Dedifferentiated amniotic fluid mesenchymal stem cell (primary cell): ENCODE measurements around the gene ROPN1B.
"Not testable (repeated sequence)": the region's sequence is repeated elsewhere in the genome, so short reads cannot be mapped to it uniquely, and the experiment has no call there.

Experiments used
- DNase-seq: peaks from one replicate; pipeline ENCODE4 v3.0.0-alpha.2; 2016; ENCODE audit errors: extremely low spot score

Gene ROPN1B

DNA sequence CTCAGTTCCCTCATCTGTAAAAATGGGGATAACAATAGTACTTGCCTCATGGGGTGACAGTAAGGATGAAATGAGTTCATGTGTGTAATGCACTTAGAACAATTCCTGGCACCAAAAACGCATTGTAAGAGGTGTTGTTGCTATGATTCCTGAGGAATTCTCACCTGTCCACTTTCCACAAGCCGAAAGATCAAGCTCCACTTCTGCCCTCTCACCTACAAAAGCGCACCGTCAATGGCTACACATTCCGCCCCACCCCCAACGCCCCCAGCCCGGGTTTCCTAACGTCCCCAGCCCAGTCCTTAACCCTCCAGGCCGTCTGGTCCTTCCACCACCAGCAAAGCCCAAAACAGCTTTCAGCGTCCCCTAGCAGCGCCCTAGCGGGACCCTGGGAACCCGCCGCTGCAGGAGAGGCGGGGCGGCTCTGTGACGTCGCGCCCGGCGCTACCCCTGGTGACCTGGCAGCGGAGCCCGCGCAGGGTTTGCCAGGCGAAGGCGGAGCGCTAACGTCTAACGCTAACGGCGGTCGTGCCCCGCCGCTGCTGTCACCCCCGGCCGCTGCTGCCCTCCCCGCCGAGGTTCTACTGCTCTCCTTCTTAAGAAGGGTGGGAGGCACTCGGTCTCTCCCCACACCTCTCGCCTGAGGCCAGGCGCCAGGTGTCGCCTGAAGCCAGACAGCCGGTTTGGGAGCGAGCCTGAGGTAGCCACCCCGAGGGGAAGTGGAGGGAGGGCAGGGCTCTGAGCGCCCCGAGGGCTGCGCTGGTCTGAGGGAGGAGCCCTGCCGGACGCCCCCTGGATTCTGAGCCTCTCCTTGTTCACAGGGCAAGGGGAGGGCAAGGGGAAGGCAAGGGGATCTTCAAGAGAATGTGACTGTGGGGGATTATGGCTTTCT, at the start of gene ROPN1B:
Gene ROPN1B, plus strand, starts transcription at position 478 of the 892 bp plus-strand sequence. CDS start 2,877 bp downstream, outside the sequence.
- DNase-seq: not testable (repeated sequence)

DNA sequence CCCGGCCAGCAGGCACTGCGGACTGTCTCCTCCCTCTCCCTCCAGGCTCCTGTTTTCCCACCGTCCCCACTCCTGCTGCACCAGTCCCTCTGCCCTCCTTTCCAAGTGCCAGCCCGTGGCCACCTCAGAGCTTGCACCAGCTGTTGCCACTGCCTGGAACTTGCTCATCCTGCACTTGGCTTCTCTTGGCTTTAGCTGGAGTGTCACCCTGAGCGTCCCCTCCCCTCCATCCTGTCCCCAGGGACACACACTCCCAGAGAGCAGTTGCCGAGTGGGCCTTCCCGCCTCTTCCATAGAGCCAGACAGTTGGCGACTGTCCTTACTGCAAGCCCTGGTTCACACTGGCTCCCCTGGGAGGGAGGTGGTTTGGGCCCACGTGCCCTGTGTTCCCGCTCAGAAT, 48.8 kb upstream of the ROPN1B start:
- not testable (repeated sequence) for DNase-seq

DNA sequence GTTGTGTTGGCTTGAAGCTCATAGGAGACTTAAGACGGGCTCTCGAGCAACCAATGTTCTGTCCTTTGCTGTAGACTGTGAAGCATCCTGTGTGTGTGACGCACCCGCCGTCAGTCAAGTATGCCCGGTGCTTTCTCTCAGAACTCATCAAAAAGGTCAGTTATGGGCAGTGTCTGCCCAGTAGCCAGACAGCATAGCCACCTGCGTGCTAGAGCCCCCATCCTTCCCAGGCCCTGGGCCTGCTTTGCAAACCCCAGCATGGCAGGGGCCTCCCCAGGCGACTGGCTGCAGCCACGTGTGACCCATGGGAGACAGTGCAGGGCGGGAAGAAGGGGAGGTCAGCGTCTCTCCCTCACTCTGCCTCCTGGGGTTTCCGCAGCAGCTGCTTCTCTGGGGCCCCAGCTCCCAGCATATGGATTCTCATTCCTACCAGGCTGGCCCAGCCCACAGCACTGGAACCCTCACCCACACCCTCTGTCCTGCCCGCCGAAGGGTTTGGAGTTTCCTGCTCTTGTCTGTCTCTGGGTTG, 48.2 kb upstream of the ROPN1B start:
- DNase-seq: not testable (repeated sequence)

DNA sequence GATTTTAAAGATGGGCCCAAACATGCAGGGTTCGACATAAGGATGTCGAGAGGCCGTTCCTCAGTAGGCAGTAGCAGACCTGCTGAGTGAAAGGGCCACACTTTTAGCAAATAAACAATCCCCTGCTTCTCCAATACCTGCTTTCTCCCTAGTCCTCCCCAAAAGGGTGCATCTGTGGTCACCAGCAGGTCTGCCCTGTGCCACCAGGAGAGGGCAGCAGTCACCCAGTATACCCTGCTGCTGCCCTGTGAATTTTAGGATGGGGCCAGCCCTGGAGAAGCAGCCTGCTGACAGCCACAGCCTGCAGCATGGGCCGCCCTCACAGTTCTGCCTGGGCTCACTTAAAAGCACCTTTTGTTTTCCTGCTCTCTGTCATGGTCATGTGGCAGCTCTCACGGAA, 47.3 kb upstream of the ROPN1B start:
- not testable (repeated sequence) for DNase-seq

DNA sequence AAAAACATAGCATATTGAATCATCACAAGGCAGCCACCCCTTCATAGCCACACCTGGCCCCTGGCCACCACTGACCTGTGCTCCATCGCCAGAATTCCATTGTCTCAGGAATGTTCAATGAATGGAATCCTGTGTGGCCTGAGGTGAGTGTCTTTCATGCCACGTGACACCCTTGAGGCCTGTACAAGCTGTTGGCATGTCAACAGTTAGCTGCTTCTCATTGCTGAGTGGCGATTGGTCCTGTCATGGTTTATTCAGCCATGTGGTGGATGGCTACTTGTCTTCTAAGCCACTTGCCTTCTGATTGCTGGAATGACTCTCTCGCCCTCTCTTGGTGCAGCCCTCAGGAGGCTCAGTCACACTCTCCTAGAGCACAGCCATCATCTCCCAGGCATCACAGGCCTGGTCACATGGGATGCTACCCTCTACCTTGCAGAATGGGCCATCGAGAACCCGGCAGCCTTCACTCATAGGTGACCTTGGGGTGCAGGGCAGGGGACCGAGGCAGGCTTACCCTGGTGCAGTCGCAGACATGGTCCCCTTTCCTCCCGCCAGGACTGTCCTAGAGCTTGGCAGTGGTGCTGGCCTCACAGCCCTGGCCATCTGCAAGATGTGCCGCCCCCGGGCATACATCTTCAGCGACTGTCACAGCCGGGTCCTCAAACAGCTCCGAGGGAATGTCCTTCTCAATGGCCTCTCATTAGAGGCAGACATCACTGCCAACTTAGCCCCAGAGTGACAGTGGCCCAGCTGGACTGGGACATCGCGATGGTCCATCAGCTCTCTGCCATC, 45.5 kb upstream of the ROPN1B start:
- DNase-seq: not testable (repeated sequence)

DNA sequence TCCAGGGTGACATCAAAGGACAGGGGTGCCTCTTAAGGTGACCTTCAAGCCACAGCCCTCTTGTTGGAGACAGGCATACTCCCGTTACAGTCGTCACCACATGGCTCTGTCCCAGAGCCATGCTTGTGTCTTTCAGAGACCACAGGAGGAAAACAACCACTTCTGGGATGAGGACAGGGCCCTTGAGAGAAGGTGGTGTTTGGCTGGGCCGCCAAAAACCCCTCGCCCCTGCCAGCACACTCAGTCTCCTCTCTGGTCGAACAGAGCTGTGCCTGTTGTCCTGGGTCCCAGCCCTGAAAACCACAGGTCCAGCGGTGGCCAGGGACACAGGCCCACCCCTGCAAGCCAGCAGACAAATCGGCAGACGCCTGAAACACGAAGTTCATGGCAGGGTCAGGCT, 44.7 kb upstream of the ROPN1B start:
- not testable (repeated sequence) for DNase-seq

DNA sequence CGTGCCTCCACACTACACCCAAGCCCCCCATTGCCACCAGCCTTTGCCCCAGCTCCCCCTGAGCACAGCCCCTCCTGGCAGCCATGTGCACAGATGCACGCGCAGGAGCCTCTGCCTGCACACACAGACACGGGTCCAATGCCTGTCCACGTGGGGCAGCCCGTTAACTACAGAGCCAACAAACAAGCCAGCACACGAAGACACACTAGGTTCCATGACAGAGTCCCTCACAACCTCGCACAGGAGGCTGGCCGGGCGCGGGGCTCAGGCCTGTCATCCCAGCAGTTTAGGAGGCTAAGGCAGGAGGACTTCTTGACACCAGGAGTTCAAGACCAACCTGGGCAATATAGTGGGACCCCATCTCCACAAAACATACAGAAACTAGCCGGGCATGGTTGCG, 43.3 kb upstream of the ROPN1B start:
- DNase-seq: not testable (repeated sequence)

DNA sequence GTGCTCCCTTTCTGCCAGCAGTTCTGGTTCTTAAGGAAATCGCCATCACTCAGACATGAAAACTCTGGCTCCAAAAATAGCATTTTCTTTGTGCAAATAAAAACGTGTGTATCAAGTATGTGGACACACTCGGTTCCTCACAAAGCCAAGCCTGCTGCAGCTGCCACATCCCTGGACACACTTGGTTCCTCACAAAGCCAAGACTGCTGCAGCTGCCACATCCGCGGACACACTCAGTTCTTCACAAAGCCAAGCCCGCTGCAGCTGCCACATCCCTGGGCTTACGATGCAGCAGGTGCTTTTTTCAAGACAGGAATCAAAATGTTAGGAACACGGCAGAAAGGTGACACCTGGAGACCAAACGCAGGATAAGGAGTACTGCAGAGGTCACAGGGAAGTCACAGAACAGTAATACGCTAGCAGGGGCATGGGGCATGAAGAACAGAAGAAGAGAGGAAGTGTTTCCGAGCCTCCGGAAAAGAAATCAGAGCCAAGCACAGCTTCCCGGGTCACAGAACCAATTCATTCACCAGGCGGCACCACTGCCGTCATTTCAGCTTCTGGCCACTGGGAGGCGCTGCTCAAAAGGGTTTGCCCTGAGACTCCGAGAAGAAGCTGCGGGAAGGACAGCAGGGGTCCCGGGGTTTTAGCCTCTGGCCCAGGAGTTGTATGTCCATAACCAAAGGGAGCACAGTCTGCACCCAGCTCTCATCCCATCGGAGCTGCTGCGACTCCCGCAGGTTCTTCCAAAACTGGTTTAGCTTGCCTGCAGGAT, 40.0 kb upstream of the ROPN1B start:
- not testable (repeated sequence) for DNase-seq

DNA sequence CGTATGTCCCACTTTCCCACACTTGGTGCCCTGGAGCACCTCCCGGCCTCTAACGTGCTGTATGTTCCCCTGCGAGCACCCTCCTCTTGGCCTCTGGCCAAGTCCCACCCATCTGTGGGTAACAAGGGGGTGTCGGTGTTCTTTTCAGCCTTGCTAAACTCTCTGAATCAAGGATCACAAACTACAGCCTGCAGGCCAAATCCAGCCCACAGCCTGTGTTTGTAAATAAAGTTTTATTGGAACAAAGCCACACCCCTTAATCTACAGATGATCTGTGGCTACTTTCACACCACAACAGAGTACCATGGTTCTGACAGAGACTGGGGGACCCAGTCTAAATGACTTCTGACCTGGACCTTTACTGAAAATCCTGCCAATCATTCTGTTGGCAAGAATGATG, 39.2 kb upstream of the ROPN1B start:
- DNase-seq: not testable (repeated sequence)

DNA sequence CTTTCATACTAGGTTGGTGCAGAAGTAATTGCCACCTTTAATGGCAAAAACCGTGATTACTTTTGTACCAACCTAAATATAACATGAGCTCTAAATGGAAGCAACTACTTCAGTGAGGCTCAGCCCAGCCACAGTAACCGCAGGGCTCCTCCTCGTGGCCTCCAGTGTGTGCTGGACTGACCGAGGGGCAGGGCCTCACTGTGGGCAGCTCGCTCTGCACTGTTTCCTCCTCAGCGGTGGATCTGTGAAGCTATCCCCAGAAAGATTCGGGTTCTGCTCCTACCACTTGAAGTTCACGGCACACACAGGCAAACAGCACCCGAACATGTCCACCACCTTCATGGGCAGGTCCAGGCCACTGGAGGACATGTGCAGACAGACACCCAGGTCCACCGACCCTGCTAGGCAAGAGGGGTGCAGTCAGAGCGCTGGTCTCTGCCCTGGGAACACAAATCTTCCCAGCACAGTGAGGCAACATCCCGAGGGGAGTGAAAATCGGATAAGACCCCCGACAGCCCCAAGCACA, 37.6 kb upstream of the ROPN1B start:
- not testable (repeated sequence) for DNase-seq

DNA sequence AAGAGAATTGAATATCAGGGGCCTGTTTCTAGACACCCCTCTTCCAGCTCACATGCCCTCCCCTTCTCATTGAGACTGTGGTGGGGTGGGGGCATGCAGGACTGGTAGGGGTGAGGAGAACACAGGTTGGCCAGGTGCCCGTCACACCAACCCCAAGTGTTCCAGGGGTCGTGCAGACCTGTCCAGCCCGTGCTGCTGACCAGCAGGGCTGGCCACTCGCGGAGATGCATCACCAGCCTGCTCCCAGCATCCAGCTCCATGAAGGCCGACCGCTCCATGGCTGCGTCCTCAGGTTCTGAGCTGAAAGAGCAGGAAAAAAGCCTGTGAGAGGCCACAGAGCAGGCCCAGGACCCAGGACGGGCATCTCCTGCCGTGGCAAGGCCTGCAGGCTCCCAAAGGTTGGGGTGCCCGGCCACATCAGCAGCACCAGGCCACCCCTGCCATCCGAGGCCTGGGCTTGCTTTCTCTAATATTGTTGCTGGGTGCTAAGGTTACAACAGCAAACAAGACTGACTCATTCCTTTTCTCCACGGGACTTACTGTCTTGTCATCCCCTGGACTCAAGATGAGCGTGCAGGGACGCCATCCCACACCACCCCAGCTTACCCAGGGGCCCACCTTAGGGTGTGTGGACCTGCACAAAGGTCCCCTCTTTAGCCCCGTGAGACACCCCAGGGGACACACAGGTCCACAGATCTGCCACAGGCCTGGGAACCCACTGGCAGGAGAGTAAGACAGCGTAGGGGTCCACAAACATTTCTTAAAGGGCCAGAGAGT, 35.4 kb upstream of the ROPN1B start:
- not testable (repeated sequence) for DNase-seq

DNA sequence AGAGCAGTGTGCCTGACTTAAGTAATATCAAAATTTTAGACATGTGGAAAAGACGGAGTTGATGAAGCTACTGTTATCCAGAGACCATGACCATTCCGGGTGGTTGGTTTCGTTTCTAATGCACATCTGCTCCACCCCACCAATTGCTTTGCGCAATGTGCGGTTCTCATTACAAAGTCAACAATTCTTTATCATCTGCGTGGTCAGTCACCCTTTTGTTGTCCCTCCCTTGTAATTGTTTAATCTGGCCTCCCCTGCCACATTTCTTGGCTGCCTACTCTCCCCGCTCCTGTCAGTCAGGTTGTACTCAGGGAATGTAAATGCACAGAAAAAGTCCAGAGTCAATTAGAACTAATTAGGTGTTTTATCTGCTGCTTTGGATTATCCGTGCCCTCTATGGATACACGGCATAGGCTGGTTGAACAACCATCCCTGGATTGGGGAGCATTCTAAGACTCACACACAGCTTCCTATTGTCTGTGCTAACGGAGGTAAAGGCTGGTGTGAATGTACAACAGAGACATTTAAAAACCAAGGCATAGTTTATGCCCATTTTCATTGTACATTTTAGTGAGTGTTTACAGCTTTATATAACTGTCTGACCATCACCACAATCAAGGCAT, 33.6 kb upstream of the ROPN1B start:
- DNase-seq: not testable (repeated sequence)

DNA sequence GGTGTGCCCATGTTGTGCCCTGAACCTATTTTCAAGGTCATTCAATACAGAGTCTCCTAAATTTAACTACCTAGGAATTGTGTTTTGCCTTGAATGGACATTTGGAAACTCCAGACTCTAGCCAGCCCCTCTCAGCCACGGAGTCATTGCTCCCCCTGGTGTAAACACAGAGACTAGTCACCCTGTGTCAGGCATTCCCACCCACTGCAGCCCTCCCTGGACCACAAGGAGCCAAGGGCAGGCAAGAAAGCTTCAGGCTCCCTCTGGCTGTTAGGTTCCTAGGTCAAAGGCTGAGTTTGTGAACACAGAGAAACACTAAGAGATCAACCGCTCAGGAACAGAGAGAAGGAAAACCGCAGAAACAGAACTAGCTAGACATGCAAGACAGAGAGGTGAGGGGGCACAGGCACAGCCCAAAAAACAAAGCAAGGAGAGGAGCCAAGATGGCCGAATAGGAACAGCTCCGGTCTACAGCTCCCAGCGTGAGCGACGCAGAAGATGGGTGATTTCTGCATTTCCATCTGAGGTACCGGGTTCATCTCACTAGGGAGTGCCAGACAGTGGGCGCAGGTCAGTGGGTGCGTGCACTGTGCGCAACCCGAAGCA, 32.7 kb upstream of the ROPN1B start:
- DNase-seq: not testable (repeated sequence)

DNA sequence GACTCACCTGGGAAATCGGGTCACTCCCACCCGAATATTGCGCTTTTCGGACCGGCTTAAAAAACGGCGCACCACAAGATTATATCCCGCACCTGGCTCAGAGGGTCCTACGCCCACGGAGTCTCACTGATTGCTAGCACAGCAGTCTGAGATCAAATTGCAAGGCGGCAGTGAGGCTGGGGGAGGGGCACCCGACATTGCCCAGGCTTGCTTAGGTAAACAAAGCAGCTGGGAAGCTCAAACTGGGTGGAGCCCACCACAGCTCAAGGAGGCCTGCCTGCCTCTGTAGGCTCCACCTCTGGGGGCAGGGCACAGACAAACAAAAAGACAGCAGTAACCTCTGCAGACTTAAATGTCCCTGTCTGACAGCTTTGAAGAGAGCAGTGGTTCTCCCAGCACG, 32.1 kb upstream of the ROPN1B start:
- not testable (repeated sequence) for DNase-seq

DNA sequence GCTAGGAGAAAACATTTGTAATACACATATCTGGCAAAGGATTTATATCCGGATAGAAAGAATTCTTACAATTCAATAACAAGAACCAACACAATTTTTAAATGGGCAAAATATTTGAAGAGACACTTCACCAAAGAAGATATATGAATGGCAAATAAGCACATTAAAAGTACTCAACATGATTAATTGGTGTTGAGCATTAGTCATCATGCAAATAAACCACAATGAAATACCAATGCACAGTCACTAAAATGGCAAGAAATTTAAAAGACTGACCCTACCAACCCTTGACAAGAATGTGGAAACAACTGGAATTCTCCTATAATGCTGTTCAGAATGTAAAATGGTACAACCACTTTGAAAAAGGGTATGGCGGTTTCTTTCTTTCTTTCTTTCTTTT, 21.2 kb upstream of the ROPN1B start:
- DNase-seq: not testable (repeated sequence)

DNA sequence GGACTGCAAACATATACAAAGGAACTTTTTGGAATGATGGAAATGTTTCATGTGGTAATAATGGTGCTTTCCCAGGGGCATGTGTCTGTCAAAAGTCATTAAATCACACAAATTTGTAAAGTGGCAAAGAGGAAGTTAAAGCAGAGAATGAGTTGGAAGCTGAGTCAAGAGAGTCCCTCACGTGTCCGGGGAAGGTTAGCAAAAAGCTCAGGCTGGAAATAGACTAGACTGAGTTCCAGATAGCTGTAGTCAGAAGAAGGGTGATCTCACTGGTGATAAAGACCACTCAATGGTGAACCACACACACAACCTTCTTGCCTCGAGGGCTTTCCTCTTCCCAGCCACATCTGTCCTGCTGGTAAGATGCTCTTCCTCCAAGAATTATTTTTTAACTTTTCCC, 20.1 kb upstream of the ROPN1B start:
- DNase-seq: not testable (repeated sequence)

DNA sequence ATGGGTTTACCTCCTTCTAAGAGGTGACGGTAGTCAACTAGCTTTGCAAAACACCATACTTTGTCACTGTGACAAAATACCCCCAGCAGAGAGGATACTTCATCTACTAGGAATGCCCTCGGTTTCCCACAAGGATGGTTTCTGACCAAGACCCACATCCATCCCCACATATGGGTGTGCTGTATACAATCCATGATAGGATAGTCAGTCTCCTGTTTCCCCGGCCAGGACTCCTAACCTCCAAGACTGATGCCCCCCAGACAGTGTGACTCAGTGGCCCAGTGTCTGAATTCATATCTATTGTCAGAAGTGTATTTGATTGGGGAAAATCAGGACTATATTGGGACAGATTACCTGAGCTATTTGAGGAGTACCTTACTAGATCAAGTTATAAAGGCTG, 17.8 kb upstream of the ROPN1B start:
- DNase-seq: not testable (repeated sequence)

DNA sequence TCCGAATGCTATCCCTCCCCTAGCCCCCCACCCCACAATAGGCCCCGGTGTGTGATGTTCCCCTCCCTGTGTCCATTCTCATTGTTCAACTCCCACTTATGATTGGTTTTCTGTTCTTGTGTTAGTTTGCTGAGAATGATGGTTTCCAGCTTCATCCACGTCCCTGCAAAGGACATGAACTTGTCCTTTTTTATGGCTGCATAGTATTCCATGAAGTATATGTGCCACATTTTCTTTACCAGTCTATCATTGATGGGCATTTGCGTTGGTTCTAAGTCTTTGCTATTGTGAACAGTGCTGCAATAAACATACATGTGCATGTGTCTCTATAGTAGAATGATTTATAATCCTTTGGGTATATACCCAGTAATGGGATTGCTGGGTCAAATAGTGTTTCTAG, 12.0 kb upstream of the ROPN1B start:
- DNase-seq: not testable (repeated sequence)

DNA sequence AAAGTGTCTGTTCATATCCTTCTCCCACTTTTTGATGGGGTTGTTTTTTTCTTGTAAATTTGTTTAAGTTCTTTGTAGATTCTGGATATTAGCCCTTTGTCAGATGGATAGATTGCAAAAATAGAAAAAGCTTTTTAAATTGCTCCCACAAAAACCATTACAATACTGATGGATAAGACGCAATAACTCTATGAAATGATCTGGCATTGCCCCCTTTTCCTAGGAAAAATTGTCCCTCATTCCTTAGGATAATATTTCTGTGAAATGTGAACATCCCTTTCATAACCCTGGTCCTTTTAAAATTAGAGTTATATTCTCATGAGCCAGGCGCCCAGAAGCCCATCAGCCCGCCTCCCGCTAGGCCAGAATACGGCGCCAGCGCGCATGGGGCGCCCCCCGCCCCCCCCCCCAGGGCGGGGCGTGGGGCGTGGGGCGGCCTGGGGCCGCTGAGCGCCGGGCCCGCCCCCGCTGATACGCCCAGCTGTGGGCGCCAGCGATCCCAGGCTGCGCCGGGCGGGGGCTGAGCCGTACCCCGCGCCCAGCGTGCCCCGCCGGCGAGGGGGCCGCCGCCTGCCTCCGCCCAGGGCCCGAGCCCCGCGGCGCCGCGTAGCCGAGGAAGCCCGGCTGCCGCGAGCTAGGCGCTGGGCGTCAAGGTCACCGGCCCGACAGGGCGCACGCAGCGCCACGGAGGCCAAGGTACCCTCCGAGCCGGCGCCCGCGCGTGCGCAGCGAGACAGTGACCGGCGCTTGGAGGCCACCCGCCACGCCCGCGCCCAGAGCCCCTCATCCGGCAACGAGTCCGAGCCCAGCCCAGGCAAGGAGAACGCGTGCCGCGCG, 11.1 kb upstream of the ROPN1B start:
- no peak for DNase-seq
